ENCODE results near the gene MMP17.

DNA sequence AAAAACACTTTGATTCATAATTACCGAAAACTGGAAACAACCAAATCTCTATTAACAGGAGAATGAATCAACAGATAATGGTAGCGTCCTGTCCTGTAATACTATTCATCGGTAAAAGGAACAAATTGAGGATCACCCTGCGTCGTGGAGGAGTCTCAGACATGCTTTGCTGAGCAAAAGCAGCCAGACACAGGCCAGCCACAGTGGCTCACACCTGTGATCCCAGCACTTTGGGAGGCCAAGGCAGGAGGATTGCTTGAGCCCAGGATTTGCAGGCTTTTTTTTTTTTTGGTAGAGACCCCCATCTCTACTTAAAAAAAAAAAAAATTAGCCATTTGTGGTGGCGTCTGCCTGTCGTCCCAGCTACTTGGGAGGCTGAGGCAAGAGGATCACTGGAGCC is 34.1 kb upstream of the MMP17 start:
- TF ChIP-seq POLR2A (IDR thresholded peaks at IDR 0.05; ENCODE audit: low read depth, low read length): no peak
- no peak for TF ChIP-seq POLR2AphosphoS5 (IDR thresholded peaks at IDR 0.05; ENCODE audit: low read depth, low read length)
- no peak for TF ChIP-seq TAF1 (IDR thresholded peaks at IDR 0.05; ENCODE audit: low read depth, low read length)
- no peak for TF ChIP-seq PAX5 (IDR thresholded peaks at IDR 0.05; ENCODE audit: insufficient read depth, low read length, severe bottlenecking)

Data from GM12891 (cell line).